CD14-positive monocyte (primary cell): Measurements from ENCODE around the gene SRP14. TPM values are rescaled to one million over a fixed set of nuclear protein-coding genes. Genes with fewer than 3 reads are reported as not detected.
A peak's percentile ranks its signal among the peaks of the same experiment; 100 is the strongest.
"Not testable (repeated sequence)": the region's sequence is repeated elsewhere in the genome, so short reads cannot be mapped to it uniquely, and the experiment has no call there.

ENCODE experiments used
- DNase-seq, 3 donors: peaks; one replicate each; pipeline ENCODE4 v3.0.0-alpha.2; 2011 to 2022
- H2AFZ ChIP-seq: 2 replicates; pipeline ENCODE4 v1.6.0; 2012; ENCODE audit warnings: mild to moderate bottlenecking, low read depth, low read length, inconsistent platforms; ENCODE audit not compliant: insufficient read depth, poor library complexity, severe bottlenecking
- H3K27ac ChIP-seq, 2 donors: 1 replicate in 1 of 2; 2 replicates in 1 of 2; pipeline ENCODE4 v1.5.1; 2012 to 2013; ENCODE audit warnings: low read length in 2 of 2, control low read depth in 1 of 2, inconsistent platforms in 1 of 2, low read depth in 1 of 2, mild to moderate bottlenecking in 1 of 2
- H3K27me3 ChIP-seq, 2 donors: one replicate each; pipeline versions ENCODE4 v1.6.0 to v1.6.1; 2011 to 2013; ENCODE audit warnings: low read length in 2 of 2; ENCODE audit not compliant: control insufficient read depth in 2 of 2, insufficient read depth in 2 of 2
- H3K36me3 ChIP-seq, 2 donors: replicated peaks in 1 of 2; 1 replicate in 1 of 2; 2 replicates in 1 of 2; pipeline versions ENCODE4 v1.5.1 to v1.6.1; 2012 to 2013; ENCODE audit warnings: low read length in 2 of 2, control low read depth in 1 of 2, inconsistent platforms in 1 of 2, mild to moderate bottlenecking in 1 of 2; ENCODE audit not compliant: insufficient read depth in 2 of 2, control insufficient read depth in 1 of 2
- H3K4me1 ChIP-seq, 2 donors: 1 replicate in 1 of 2; 2 replicates in 1 of 2; pipeline versions ENCODE4 v1.5.1 to v1.6.1; 2012 to 2013; ENCODE audit warnings: low read length in 2 of 2, control low read depth in 1 of 2, inconsistent platforms in 1 of 2, mild to moderate bottlenecking in 1 of 2, moderate library complexity in 1 of 2; ENCODE audit not compliant: insufficient read depth in 2 of 2, control insufficient read depth in 1 of 2
- H3K4me2 ChIP-seq: replicated peaks from 2 replicates; pipeline ENCODE3; 2012; ENCODE audit warnings: low read length, moderate library complexity, mild to moderate bottlenecking; ENCODE audit not compliant: poor library complexity, severe bottlenecking; ENCODE audit errors: extremely low read depth
- H3K4me3 ChIP-seq, 3 experiments: fragments of 200-600 bp in 1 of 3; sonication (generic) in 1 of 3; replicated peaks in 1 of 3; 1 replicate in 2 of 3; 2 replicates in 1 of 3; pipeline ENCODE4 v1.5.1; 2011 to 2013; ENCODE audit warnings: low read length in 3 of 3, mild to moderate bottlenecking in 3 of 3, control low read depth in 2 of 3, low read depth in 2 of 3, inconsistent platforms in 1 of 3, moderate library complexity in 1 of 3
- H3K79me2 ChIP-seq: 2 replicates; pipeline ENCODE4 v1.6.0; 2012; ENCODE audit warnings: mild to moderate bottlenecking, control low read depth, inconsistent platforms, low read length, moderate library complexity; ENCODE audit not compliant: insufficient read depth
- H3K9ac ChIP-seq: 2 replicates; pipeline ENCODE4 v1.6.0; 2017; ENCODE audit warnings: low read length, mild to moderate bottlenecking; ENCODE audit not compliant: insufficient read depth, poor library complexity, severe bottlenecking
- H3K9me3 ChIP-seq, 2 donors: replicated peaks in 1 of 2; 1 replicate in 1 of 2; 2 replicates in 1 of 2; pipeline versions ENCODE4 v1.5.1 to v1.6.1; 2012 to 2013; ENCODE audit warnings: low read length in 2 of 2, control low read depth in 1 of 2; ENCODE audit not compliant: control insufficient read depth in 1 of 2, insufficient read depth in 1 of 2
- H4K20me1 ChIP-seq: 2 replicates; pipeline ENCODE4 v1.6.0; 2012; ENCODE audit warnings: mild to moderate bottlenecking, low read length, control low read depth, moderate library complexity; ENCODE audit not compliant: insufficient read depth
- H3K27ac Mint-ChIP-seq, 7 donors: one replicate each; pipeline ENCODE4 v1.8.0; 2020; ENCODE audit warnings: mild to moderate bottlenecking in 7 of 7, mixed read lengths in 7 of 7, moderate library complexity in 6 of 7, inconsistent platforms in 2 of 7
- H3K27me3 Mint-ChIP-seq, 3 donors: one replicate each; pipeline ENCODE4 v1.8.0; 2021 to 2022; ENCODE audit warnings: low read depth in 3 of 3, mild to moderate bottlenecking in 3 of 3, mixed read lengths in 3 of 3, moderate library complexity in 3 of 3, inconsistent platforms in 1 of 3
- H3K36me3 Mint-ChIP-seq, 2 donors: one replicate each; pipeline ENCODE4 v1.8.0; 2020; ENCODE audit warnings: mixed read lengths in 2 of 2, inconsistent platforms in 1 of 2, mild to moderate bottlenecking in 1 of 2
- H3K4me1 Mint-ChIP-seq: one replicate; pipeline ENCODE4 v1.8.0; 2020; ENCODE audit warnings: mild to moderate bottlenecking, mixed read lengths
- H3K4me3 Mint-ChIP-seq, 2 donors: one replicate each; pipeline ENCODE4 v1.8.0; 2020; ENCODE audit warnings: mild to moderate bottlenecking in 2 of 2, mixed read lengths in 2 of 2, moderate library complexity in 1 of 2
- H3K9me3 Mint-ChIP-seq, 7 donors: one replicate each; pipeline ENCODE4 v1.8.0; 2020 to 2022; ENCODE audit warnings: mixed read lengths in 7 of 7, mild to moderate bottlenecking in 6 of 7, moderate library complexity in 6 of 7, inconsistent platforms in 2 of 7
- CTCF ChIP-seq: fragments of 200-600 bp; IDR thresholded peaks from one replicate; pipeline ENCODE4 v1.8.0; 2022; ENCODE audit warnings: antibody characterized with exemption, mild to moderate bottlenecking
- WGBS: methylation state at CpG from one replicate; pipeline ENCODE4 v1.1.5; 2013; ENCODE audit warnings: missing lambda C conversion rate; ENCODE audit not compliant: insufficient coverage; 5-methylcytosine and 5-hydroxymethylcytosine counted together
- intact Hi-C, 2 donors: fragments of 100-400 bp; cut with micrococcal nuclease; formaldehyde crosslinking; loops; one replicate each; pipeline versions ENCODE4 v1.15.0 to v1.15.1; 2023
- polyA plus RNA-seq, 3 donors: library from polyadenylated mRNA; depleted of rRNA in 1 of 3; unstranded in 2 of 3; stranded (reverse) in 1 of 3; fragments of 300-500 nt in 2 of 3; fragments of >200 nt in 1 of 3; fragmentation: Illumina TruSeq in 2 of 3; gene quantifications; 1 replicate in 2 of 3; 2 replicates in 1 of 3; pipeline ENCODE4 v1.2.3, GENCODE V29; 2012 to 2021

The SRP14 gene
- polyA plus RNA-seq, 3 donors, result 181 to 548 (median 525) TPM

DNA sequence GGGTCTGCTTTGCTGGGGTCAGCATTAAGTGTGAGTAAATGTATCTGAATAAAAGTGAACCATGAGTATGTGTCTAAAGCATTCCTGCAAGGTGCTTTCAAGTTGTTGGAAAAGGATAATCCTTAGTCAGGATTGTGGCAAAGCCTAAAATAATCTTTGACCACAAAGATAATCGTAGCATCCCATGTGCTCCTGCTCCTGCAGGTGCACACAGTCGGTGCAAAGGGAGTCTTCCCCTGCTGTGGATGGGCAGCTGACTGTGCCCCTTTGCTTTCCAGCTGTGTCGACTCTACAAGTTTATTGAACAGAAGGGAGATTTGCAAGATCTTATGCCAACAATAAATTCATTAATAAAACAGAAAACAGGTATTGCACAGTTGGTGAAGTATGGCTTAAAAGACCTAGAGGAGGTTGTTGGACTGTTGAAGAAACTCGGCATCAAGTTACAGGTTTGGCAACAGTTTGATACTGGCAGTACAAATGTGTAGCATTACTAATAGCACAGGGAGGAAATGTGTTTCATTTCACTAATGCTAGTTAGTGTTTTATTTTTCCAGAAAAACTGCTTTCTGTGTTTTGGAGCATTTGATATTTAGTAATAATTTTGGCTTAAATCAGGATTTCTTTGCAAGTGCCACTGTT, 22.6 kb downstream of the SRP14 start:
- Mint-ChIP-seq H3K4me1 (no peaks in the 10 kb centered on the region), H3K36me3 (peaks cover 86% of the 10 kb centered on the region in 2 donors), H3K4me3 (no peak overlapping the region), H3K27ac (peak overlapping the region in 1 of 7 donors; percentile 50), H3K27me3 (no peaks in the 10 kb centered on the region), H3K9me3 (peaks cover 20 to 28% (median 24%) of the 10 kb centered on the region in 7 donors)
- H3K4me3 ChIP-seq, result no peak overlapping the region
- H4K20me1 ChIP-seq, result no peaks in the 10 kb centered on the region
- WGBS, result 94% methylated on average over 2 of the region's 4 CpGs
- no peak overlapping the region for H3K4me2 ChIP-seq
- H2AFZ ChIP-seq, result no peak overlapping the region
- no peaks in the 10 kb centered on the region for H3K79me2 ChIP-seq
- H3K4me1 ChIP-seq, result peaks cover under 1 to 1% of the 10 kb centered on the region in 2 donors
- peaks cover 14 to 19% of the 10 kb centered on the region in 2 donors for H3K9me3 ChIP-seq
- DNase-seq, result no peak
- peaks cover 67 to 93% of the 10 kb centered on the region in 2 donors for H3K36me3 ChIP-seq
- H3K9ac ChIP-seq, result no peak overlapping the region
- TF ChIP-seq CTCF, result no peak
- intact Hi-C loops, result no loop called here
- H3K27me3 ChIP-seq, result no peaks in the 10 kb centered on the region
- H3K27ac ChIP-seq, result no peak overlapping the region

DNA sequence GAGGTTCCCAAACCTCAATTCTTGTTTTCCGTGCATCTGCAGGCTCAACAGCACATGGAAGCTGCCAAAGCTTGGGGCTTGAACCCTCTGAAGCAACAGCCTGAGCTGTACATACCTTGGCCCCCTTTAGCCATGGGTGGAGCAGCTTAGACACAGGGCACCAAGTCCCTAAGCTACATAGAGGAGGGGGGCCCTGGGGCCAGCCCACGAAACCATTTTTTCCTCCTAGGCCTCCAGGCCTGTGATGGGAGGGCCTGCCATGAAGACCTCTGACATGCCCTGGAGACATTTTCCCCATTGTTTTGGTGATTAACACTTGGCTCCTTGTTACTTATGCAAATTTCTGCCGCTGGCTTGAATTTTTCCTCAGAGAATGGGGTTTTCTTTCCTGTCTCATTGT, 24.6 kb downstream of the SRP14 start:
- H3K9ac ChIP-seq, result no peak overlapping the region
- no peak overlapping the region for H3K27ac Mint-ChIP-seq
- H3K4me2 ChIP-seq, result no peak overlapping the region

GRCh38 chr15:40013372-40013771, 25.6 kb downstream of the SRP14 start:
- peaks cover 65 to 95% of the 10 kb centered on the region in 2 donors for H3K36me3 ChIP-seq
- H3K27ac ChIP-seq, H3K4me1 ChIP-seq, H3K4me3 Mint-ChIP-seq, H4K20me1 ChIP-seq, intact Hi-C loops, H3K27me3 ChIP-seq, H3K9ac ChIP-seq, H3K27ac Mint-ChIP-seq, H3K4me1 Mint-ChIP-seq, H3K79me2 ChIP-seq, H2AFZ ChIP-seq, H3K4me3 ChIP-seq, H3K4me2 ChIP-seq, DNase-seq, H3K27me3 Mint-ChIP-seq: not testable (repeated sequence)
- H3K36me3 Mint-ChIP-seq, result peaks cover 86 to 89% of the 10 kb centered on the region in 2 donors
- peaks cover 14 to 19% of the 10 kb centered on the region in 2 donors for H3K9me3 ChIP-seq
- 100% methylated on average over 1 of the region's 6 CpGs for WGBS
- peaks cover 20 to 26% (median 22%) of the 10 kb centered on the region in 7 donors for H3K9me3 Mint-ChIP-seq

More for the DNA sequence above, 24.6 kb downstream of the SRP14 start:
- no peak for TF ChIP-seq CTCF
- Mint-ChIP-seq H3K4me3 (no peak overlapping the region), H3K27me3 (no peaks in the 10 kb centered on the region), H3K9me3 (peaks cover 20 to 26% (median 22%) of the 10 kb centered on the region in 7 donors), H3K4me1 (peaks cover 3% of the 10 kb centered on the region), H3K36me3 (peaks cover 84 to 89% of the 10 kb centered on the region in 2 donors)
- Histone ChIP-seq H3K36me3 (peaks cover 68 to 95% of the 10 kb centered on the region in 2 donors), H3K9me3 (peaks cover 14 to 19% of the 10 kb centered on the region in 2 donors), H3K27me3 (no peaks in the 10 kb centered on the region), H3K79me2 (no peaks in the 10 kb centered on the region), H4K20me1 (no peaks in the 10 kb centered on the region), H2AFZ (no peak overlapping the region), H3K4me1 (no peaks in the 10 kb centered on the region), H3K27ac (no peak overlapping the region), H3K4me3 (no peak overlapping the region)
- no peak for DNase-seq
- WGBS, result 95% methylated on average over 2 of the region's 3 CpGs
- intact Hi-C loops, result no loop called here
